ENCODE data around the gene ATP4B.

The ATP4B gene

DNA sequence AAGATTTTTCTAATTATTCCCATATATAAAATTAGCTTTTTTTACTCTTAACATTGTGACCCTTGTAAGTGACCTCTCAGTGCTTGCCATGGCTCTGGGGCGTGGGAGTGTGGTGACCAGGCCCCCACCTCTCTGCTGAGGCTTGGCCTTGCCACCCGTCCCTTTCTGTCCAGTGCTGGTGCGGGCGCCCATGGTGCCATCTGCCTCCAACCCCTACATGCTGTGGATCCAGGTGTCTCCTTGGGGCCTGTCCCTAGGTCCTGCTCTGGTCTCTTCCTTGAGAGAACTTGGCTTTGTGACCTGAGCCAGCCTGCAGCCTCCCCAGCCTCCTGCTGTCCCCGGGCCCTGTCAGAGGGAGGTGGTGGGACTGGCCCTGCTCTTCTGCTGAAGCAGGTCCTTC is 46.0 kb downstream of the ATP4B start:
- WGBS (ENCODE audit: extremely low coverage, insufficient coverage, insufficient read length), result no CpG with 5 or more reads among the region's 5 CpGs
- DNase-seq, result no peak
- no peak overlapping the region for H4K12ac ChIP-seq (ENCODE audit: low read depth, low read length)
- peaks cover 11% of the 10 kb centered on the region for H3K9me3 ChIP-seq (ENCODE audit: insufficient read depth, low read depth, low read length)
- no peak overlapping the region for H2BK12ac ChIP-seq (ENCODE audit: low read length)
- no peak overlapping the region for H4K91ac ChIP-seq (ENCODE audit: low read depth, low read length)
- no peak overlapping the region for H3K23ac ChIP-seq (ENCODE audit: low read length)
- no peak overlapping the region for H3K18ac ChIP-seq (ENCODE audit: low read length)
- H3K4me3 ChIP-seq (ENCODE audit: low read depth, low read length), result no peak overlapping the region
- H3K36me3 ChIP-seq (ENCODE audit: control insufficient read depth in 1 of 2, insufficient read depth in 2 of 2, low read length in 2 of 2), result peaks cover 33 to 49% of the 10 kb centered on the region in 2 experiments
- H3K4me1 ChIP-seq (ENCODE audit: control insufficient read depth in 1 of 2, insufficient read depth in 2 of 2, low read length in 2 of 2), result peaks cover 5 to 8% of the 10 kb centered on the region in 2 experiments
- no peak overlapping the region for H3K27ac ChIP-seq (ENCODE audit: low read depth, low read length)
- H2BK5ac ChIP-seq (ENCODE audit: low read depth, low read length, poor library complexity), result no peak overlapping the region
- no peaks in the 10 kb centered on the region for H3K79me1 ChIP-seq (ENCODE audit: low read length)
- H4K8ac ChIP-seq (ENCODE audit: low read depth, low read length), result no peak overlapping the region
- no peak overlapping the region for H3K4me2 ChIP-seq (ENCODE audit: low read length)
- H3K14ac ChIP-seq (ENCODE audit: low read length), result no peak overlapping the region
- no peaks in the 10 kb centered on the region for H3K79me2 ChIP-seq (ENCODE audit: control insufficient read depth, insufficient read depth, low read length, poor library complexity)
- H2BK120ac ChIP-seq (ENCODE audit: insufficient read depth, low read length, poor library complexity), result no peak overlapping the region
- no peak overlapping the region for H2AFZ ChIP-seq (ENCODE audit: insufficient read depth, low read length, poor library complexity)
- H3K4ac ChIP-seq (ENCODE audit: low read depth, low read length), result no peak overlapping the region
- H3K9ac ChIP-seq (ENCODE audit: low read length), result no peak overlapping the region
- H2AK5ac ChIP-seq (ENCODE audit: low read length), result no peak overlapping the region
- H3K27me3 ChIP-seq (ENCODE audit: insufficient read depth, low read length), result no peaks in the 10 kb centered on the region

DNA sequence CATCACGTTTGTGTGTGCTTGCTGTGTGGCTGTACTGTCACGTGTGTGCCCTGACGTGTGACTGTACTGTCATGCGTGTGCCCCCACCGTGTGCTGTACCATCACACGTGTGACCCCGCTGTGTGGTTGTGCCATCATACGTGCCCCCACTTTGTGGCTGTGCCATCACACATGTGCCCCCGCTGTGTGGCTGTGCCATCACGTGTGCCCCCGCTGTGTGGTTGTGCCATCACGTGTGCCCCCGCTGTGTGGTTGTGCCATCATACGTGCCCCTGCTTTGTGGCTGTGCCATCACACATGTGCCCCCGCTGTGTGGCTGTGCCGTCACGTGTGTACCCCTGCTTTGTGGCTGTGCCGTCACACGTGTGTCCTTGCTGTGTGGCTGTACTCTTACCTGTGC is 47.7 kb downstream of the ATP4B start:
- no CpG with 5 or more reads among the region's 19 CpGs for WGBS (ENCODE audit: extremely low coverage, insufficient coverage, insufficient read length)
- H3K9me3 ChIP-seq (ENCODE audit: insufficient read depth, low read depth, low read length), result peaks cover 9% of the 10 kb centered on the region
- no peaks in the 10 kb centered on the region for H3K27me3 ChIP-seq (ENCODE audit: insufficient read depth, low read length)
- DNase-seq, result no peak
- H2AK5ac ChIP-seq (ENCODE audit: low read length), result no peak overlapping the region
- H3K4me3 ChIP-seq (ENCODE audit: low read depth, low read length), result peak overlapping the region; percentile 41
- no peak overlapping the region for H4K8ac ChIP-seq (ENCODE audit: low read depth, low read length)
- no peak overlapping the region for H4K91ac ChIP-seq (ENCODE audit: low read depth, low read length)
- H2AFZ ChIP-seq (ENCODE audit: insufficient read depth, low read length, poor library complexity), result no peak overlapping the region
- H2BK120ac ChIP-seq (ENCODE audit: insufficient read depth, low read length, poor library complexity), result no peak overlapping the region
- no peaks in the 10 kb centered on the region for H3K4me1 ChIP-seq (ENCODE audit: control insufficient read depth in 1 of 2, insufficient read depth in 2 of 2, low read length in 2 of 2)
- H3K9ac ChIP-seq (ENCODE audit: low read length), result no peak overlapping the region
- no peak overlapping the region for H2BK5ac ChIP-seq (ENCODE audit: low read depth, low read length, poor library complexity)
- H3K27ac ChIP-seq (ENCODE audit: low read depth, low read length), result no peak overlapping the region
- no peak overlapping the region for H3K14ac ChIP-seq (ENCODE audit: low read length)
- H3K36me3 ChIP-seq (ENCODE audit: control insufficient read depth in 1 of 2, insufficient read depth in 2 of 2, low read length in 2 of 2), result peaks cover 39 to 60% of the 10 kb centered on the region in 2 experiments
- H3K4ac ChIP-seq (ENCODE audit: low read depth, low read length), result no peak overlapping the region
- H3K4me2 ChIP-seq (ENCODE audit: low read length), result no peak overlapping the region
- H3K79me2 ChIP-seq (ENCODE audit: control insufficient read depth, insufficient read depth, low read length, poor library complexity), result no peaks in the 10 kb centered on the region
- no peaks in the 10 kb centered on the region for H3K79me1 ChIP-seq (ENCODE audit: low read length)
- H3K18ac ChIP-seq (ENCODE audit: low read length), result no peak overlapping the region
- no peak overlapping the region for H3K23ac ChIP-seq (ENCODE audit: low read length)
- no peak overlapping the region for H4K12ac ChIP-seq (ENCODE audit: low read depth, low read length)
- no peak overlapping the region for H2BK12ac ChIP-seq (ENCODE audit: low read length)

- no peak overlapping the region for H3K4me3 ChIP-seq (ENCODE audit: low read depth, low read length)
- H3K27ac ChIP-seq (ENCODE audit: low read depth, low read length), result no peak overlapping the region
- no peak overlapping the region for H2AFZ ChIP-seq (ENCODE audit: insufficient read depth, low read length, poor library complexity)
- no peak overlapping the region for H4K8ac ChIP-seq (ENCODE audit: low read depth, low read length)
- H3K27me3 ChIP-seq (ENCODE audit: insufficient read depth, low read length), result no peaks in the 10 kb centered on the region
- no peaks in the 10 kb centered on the region for H3K4me1 ChIP-seq (ENCODE audit: control insufficient read depth in 1 of 2, insufficient read depth in 2 of 2, low read length in 2 of 2)
- no peak overlapping the region for H2BK5ac ChIP-seq (ENCODE audit: low read depth, low read length, poor library complexity)
- no peak overlapping the region for H4K91ac ChIP-seq (ENCODE audit: low read depth, low read length)
- H3K23ac ChIP-seq (ENCODE audit: low read length), result no peak overlapping the region
- no peaks in the 10 kb centered on the region for H3K79me2 ChIP-seq (ENCODE audit: control insufficient read depth, insufficient read depth, low read length, poor library complexity)
- no peak overlapping the region for H3K4me2 ChIP-seq (ENCODE audit: low read length)
- peaks cover 43 to 59% of the 10 kb centered on the region in 2 experiments for H3K36me3 ChIP-seq (ENCODE audit: control insufficient read depth in 1 of 2, insufficient read depth in 2 of 2, low read length in 2 of 2)
- H2BK120ac ChIP-seq (ENCODE audit: insufficient read depth, low read length, poor library complexity), result no peak overlapping the region
- H4K12ac ChIP-seq (ENCODE audit: low read depth, low read length), result no peak overlapping the region
- H3K4ac ChIP-seq (ENCODE audit: low read depth, low read length), result no peak overlapping the region
- H3K14ac ChIP-seq (ENCODE audit: low read length), result no peak overlapping the region
- no peak overlapping the region for H2BK12ac ChIP-seq (ENCODE audit: low read length)
- H3K79me1 ChIP-seq (ENCODE audit: low read length), result no peaks in the 10 kb centered on the region
- no peak for DNase-seq
- H3K9ac ChIP-seq (ENCODE audit: low read length), result no peak overlapping the region
- peaks cover 9% of the 10 kb centered on the region for H3K9me3 ChIP-seq (ENCODE audit: insufficient read depth, low read depth, low read length)
- H3K18ac ChIP-seq (ENCODE audit: low read length), result no peak overlapping the region
- no CpG with 5 or more reads among the region's 13 CpGs for WGBS (ENCODE audit: extremely low coverage, insufficient coverage, insufficient read length)
- no peak overlapping the region for H2AK5ac ChIP-seq (ENCODE audit: low read length)
These were observed 48.4 kb downstream of the ATP4B start for GRCh38 chr13:113609616-113610015.

- H4K12ac ChIP-seq (ENCODE audit: low read depth, low read length), result no peak overlapping the region
- no peaks in the 10 kb centered on the region for H3K79me1 ChIP-seq (ENCODE audit: low read length)
- H3K27me3 ChIP-seq (ENCODE audit: insufficient read depth, low read length), result no peaks in the 10 kb centered on the region
- peaks cover 7% of the 10 kb centered on the region for H3K9me3 ChIP-seq (ENCODE audit: insufficient read depth, low read depth, low read length)
- no peak for DNase-seq
- H3K14ac ChIP-seq (ENCODE audit: low read length), result no peak overlapping the region
- H3K4me1 ChIP-seq (ENCODE audit: control insufficient read depth in 1 of 2, insufficient read depth in 2 of 2, low read length in 2 of 2), result no peaks in the 10 kb centered on the region
- H3K4me3 ChIP-seq (ENCODE audit: low read depth, low read length), result no peak overlapping the region
- H3K79me2 ChIP-seq (ENCODE audit: control insufficient read depth, insufficient read depth, low read length, poor library complexity), result peaks cover 2% of the 10 kb centered on the region
- no peak overlapping the region for H3K4me2 ChIP-seq (ENCODE audit: low read length)
- peaks cover 45 to 62% of the 10 kb centered on the region in 2 experiments for H3K36me3 ChIP-seq (ENCODE audit: control insufficient read depth in 1 of 2, insufficient read depth in 2 of 2, low read length in 2 of 2)
- no peak overlapping the region for H2BK12ac ChIP-seq (ENCODE audit: low read length)
- H3K23ac ChIP-seq (ENCODE audit: low read length), result no peak overlapping the region
- H3K18ac ChIP-seq (ENCODE audit: low read length), result no peak overlapping the region
- H4K91ac ChIP-seq (ENCODE audit: low read depth, low read length), result no peak overlapping the region
- H2AK5ac ChIP-seq (ENCODE audit: low read length), result no peak overlapping the region
- WGBS (ENCODE audit: extremely low coverage, insufficient coverage, insufficient read length), result no CpG with 5 or more reads among the region's 22 CpGs
- H2BK5ac ChIP-seq (ENCODE audit: low read depth, low read length, poor library complexity), result no peak overlapping the region
- H4K8ac ChIP-seq (ENCODE audit: low read depth, low read length), result no peak overlapping the region
- H3K27ac ChIP-seq (ENCODE audit: low read depth, low read length), result no peak overlapping the region
- no peak overlapping the region for H3K9ac ChIP-seq (ENCODE audit: low read length)
- no peak overlapping the region for H2AFZ ChIP-seq (ENCODE audit: insufficient read depth, low read length, poor library complexity)
- peak overlapping the region; percentile 10 for H3K4ac ChIP-seq (ENCODE audit: low read depth, low read length)
- H2BK120ac ChIP-seq (ENCODE audit: insufficient read depth, low read length, poor library complexity), result no peak overlapping the region
These were observed 48.9 kb downstream of the ATP4B start for GRCh38 chr13:113608967-113609533.
